IMR-90 (cell line): ENCODE data around the gene POMT1. TPM values are rescaled to one million over a fixed set of nuclear protein-coding genes. Genes with fewer than 3 reads are reported as not detected.

Experiments used
- ATAC-seq: fragments of 200-7000 bp; cut with Tn5 transposase; 2 replicates; pipeline ENCODE4 v1.9.1; 2020; ENCODE audit warnings: low read depth, mild to moderate bottlenecking, moderate library complexity
- BruUV-seq: library from RNA; stranded (reverse); fragments of 400-500 nt; replicated peaks from 2 replicates; lab custom pipeline; 2021; lab: Mats Ljungman, UMichigan
- CTCF ChIA-PET: fragments of 300-600 bp; formaldehyde crosslinking; extraction: SDS; loops from one replicate; lab custom pipeline; 2021; ENCODE audit warnings: antibody characterized with exemption; lab: Yijun Ruan, JAX
- POLR2A ChIA-PET: fragments of 300-600 bp; sonication (Branson Sonifier 250); formaldehyde crosslinking; loops from one replicate; lab custom pipeline; 2022; ENCODE audit warnings: antibody characterized with exemption; ENCODE audit not compliant: unreplicated experiment; lab: Charles Lee
- DNase-seq: peaks from one replicate; pipeline ENCODE4 v3.0.0; 2013
- H2AFZ ChIP-seq: replicated peaks from 2 replicates; pipeline ENCODE3; 2013; ENCODE audit warnings: low read length, mild to moderate bottlenecking; ENCODE audit not compliant: poor library complexity
- H2AK5ac ChIP-seq: 2 replicates; pipeline ENCODE4 v1.6.1; 2013; ENCODE audit warnings: low read depth, low read length, inconsistent platforms
- H2AK9ac ChIP-seq: replicated peaks from 2 replicates; pipeline ENCODE3; 2013; ENCODE audit warnings: mild to moderate bottlenecking, low read depth, low read length, moderate library complexity; ENCODE audit not compliant: poor library complexity
- H2BK120ac ChIP-seq: 2 replicates; pipeline ENCODE4 v1.6.1; 2013; ENCODE audit warnings: low read depth, low read length, inconsistent platforms
- H2BK15ac ChIP-seq: 3 replicates; pipeline ENCODE4 v1.6.1; 2013; ENCODE audit warnings: low read depth, low read length, inconsistent platforms
- H2BK20ac ChIP-seq: 2 replicates; pipeline ENCODE4 v1.6.1; 2013; ENCODE audit warnings: low read depth, mild to moderate bottlenecking, inconsistent platforms, low read length, moderate library complexity
- H2BK5ac ChIP-seq: 2 replicates; pipeline ENCODE4 v1.6.1; 2013; ENCODE audit warnings: mild to moderate bottlenecking, low read depth, low read length, inconsistent platforms; ENCODE audit not compliant: poor library complexity, severe bottlenecking
- H3K14ac ChIP-seq: replicated peaks from 2 replicates; pipeline ENCODE4 v1.6.1; 2013; ENCODE audit warnings: low read depth, low read length, inconsistent platforms
- H3K18ac ChIP-seq: 2 replicates; pipeline ENCODE4 v1.6.1; 2013; ENCODE audit warnings: low read depth, low read length, control low read depth
- H3K23ac ChIP-seq: 2 replicates; pipeline ENCODE4 v1.6.1; 2013; ENCODE audit warnings: low read depth, low read length, inconsistent platforms
- H3K27ac ChIP-seq: 2 replicates; pipeline ENCODE4 v1.5.1; 2013; ENCODE audit warnings: mild to moderate bottlenecking, control low read depth, low read length; ENCODE audit not compliant: insufficient read depth
- H3K27me3 ChIP-seq: 2 replicates; pipeline ENCODE4 v1.6.1; 2013; ENCODE audit warnings: low read length; ENCODE audit not compliant: control insufficient read depth, insufficient read depth
- H3K36me3 ChIP-seq: 2 replicates; pipeline ENCODE4 v1.6.1; 2013; ENCODE audit warnings: low read length, mixed read lengths; ENCODE audit not compliant: control insufficient read depth, insufficient read depth
- H3K4ac ChIP-seq: 2 replicates; pipeline ENCODE4 v1.6.1; 2013; ENCODE audit warnings: low read depth, low read length, inconsistent platforms
- H3K4me1 ChIP-seq: 2 replicates; pipeline ENCODE4 v1.6.1; 2013; ENCODE audit warnings: low read length, mixed read lengths; ENCODE audit not compliant: control insufficient read depth, insufficient read depth
- H3K4me2 ChIP-seq: 2 replicates; pipeline ENCODE4 v1.6.1; 2013; ENCODE audit warnings: low read depth, mild to moderate bottlenecking, control low read depth, low read length, moderate library complexity
- H3K4me3 ChIP-seq: 2 replicates; pipeline ENCODE4 v1.5.1; 2013; ENCODE audit warnings: low read depth, mild to moderate bottlenecking, control low read depth, low read length, moderate library complexity; ENCODE audit not compliant: insufficient read depth
- H3K56ac ChIP-seq: 2 replicates; pipeline ENCODE4 v1.6.1; 2013; ENCODE audit warnings: low read length, inconsistent platforms; ENCODE audit not compliant: insufficient read depth; ENCODE audit errors: extremely low read depth
- H3K79me1 ChIP-seq, 2 experiments: 2 replicates each; pipeline ENCODE4 v1.6.1; 2013; ENCODE audit warnings: low read length in 2 of 2, inconsistent platforms in 1 of 2, low read depth in 1 of 2
- H3K9ac ChIP-seq: 2 replicates; pipeline ENCODE4 v1.6.1; 2013; ENCODE audit warnings: low read depth, low read length, control low read depth
- H3K9me1 ChIP-seq: 2 replicates; pipeline ENCODE4 v1.6.1; 2013; ENCODE audit warnings: low read length, inconsistent platforms; ENCODE audit not compliant: insufficient read depth
- H3K9me3 ChIP-seq: 2 replicates; pipeline ENCODE4 v1.6.1; 2013; ENCODE audit warnings: low read length; ENCODE audit not compliant: control insufficient read depth, insufficient read depth
- H4K20me1 ChIP-seq: 2 replicates; pipeline ENCODE4 v1.6.1; 2013; ENCODE audit warnings: low read length, inconsistent platforms; ENCODE audit not compliant: insufficient read depth
- H4K5ac ChIP-seq: 2 replicates; pipeline ENCODE4 v1.6.1; 2013; ENCODE audit warnings: mild to moderate bottlenecking, low read depth, low read length, control low read depth
- H4K8ac ChIP-seq, 2 experiments: 2 replicates each; pipeline ENCODE4 v1.6.1; 2013; ENCODE audit warnings: low read depth in 2 of 2, low read length in 2 of 2, control low read depth in 1 of 2, inconsistent platforms in 1 of 2
- H4K91ac ChIP-seq: 2 replicates; pipeline ENCODE4 v1.6.1; 2013; ENCODE audit warnings: low read depth, low read length, inconsistent platforms; ENCODE audit not compliant: insufficient read depth
- BHLHE40 ChIP-seq: fragments of 150-350 bp; IDR thresholded peaks from 2 replicates; pipeline ENCODE4 v1.6.1; 2016; ENCODE audit warnings: mild to moderate bottlenecking, low read depth, low read length
- CEBPB ChIP-seq: IDR thresholded peaks from 2 replicates; pipeline ENCODE4 v1.6.1; 2012; ENCODE audit warnings: low read depth, low read length, improper control_type of control experiment
- CTCF ChIP-seq: conservative IDR thresholded peaks from 2 replicates; pipeline ENCODE4 v1.5.1; 2012; ENCODE audit warnings: mild to moderate bottlenecking, low read depth, low read length, improper control_type of control experiment
- ELK1 ChIP-seq: fragments of 150-350 bp; IDR thresholded peaks from 2 replicates; pipeline ENCODE4 v1.6.1; 2016; ENCODE audit warnings: low read depth, mild to moderate bottlenecking, low read length, moderate library complexity, borderline replicate concordance
- MAFK ChIP-seq: IDR thresholded peaks from 2 replicates; pipeline ENCODE4 v1.6.1; 2012; ENCODE audit warnings: low read depth, low read length, improper control_type of control experiment
- MAZ ChIP-seq: IDR thresholded peaks from 2 replicates; pipeline ENCODE4 v1.6.1; 2012; ENCODE audit warnings: low read depth, mild to moderate bottlenecking, low read length, improper control_type of control experiment, moderate library complexity, borderline replicate concordance
- RAD21 ChIP-seq: IDR thresholded peaks from 2 replicates; pipeline ENCODE4 v1.6.1; 2012; ENCODE audit warnings: low read length, improper control_type of control experiment
- RFX5 ChIP-seq: IDR thresholded peaks from 2 replicates; pipeline ENCODE4 v1.8.0; 2012; ENCODE audit warnings: low read depth, mild to moderate bottlenecking, low read length, moderate library complexity
- WGBS, 2 experiments: methylation state at CpG; one replicate each; pipeline versions ENCODE4 v1.1.5 to v1.1.7; 2013; ENCODE audit warnings: missing lambda C conversion rate in 2 of 2; ENCODE audit not compliant: insufficient read length in 1 of 2; ENCODE audit errors: extremely low coverage in 2 of 2; 5-methylcytosine and 5-hydroxymethylcytosine counted together
- dilution Hi-C: fragments of 300-500 bp; cut with HindIII; formaldehyde crosslinking; loops from one replicate; pipeline ENCODE4 v1.14.3; 2018; ENCODE audit warnings: low sequenced_read_pairs; ENCODE audit not compliant: unreplicated experiment
- in situ Hi-C: fragments of 300-500 bp; cut with MboI; formaldehyde crosslinking; loops from 3 replicates; pipeline ENCODE4 v1.14.3; 2019; ENCODE audit warnings: low sequenced_read_pairs, inconsistent platforms, mixed read lengths
- intact Hi-C: fragments of 100-400 bp; cut with micrococcal nuclease; formaldehyde crosslinking; loops from 2 replicates; pipeline ENCODE4 v1.10.0; 2022
- polyA plus RNA-seq, 3 experiments: library from polyadenylated mRNA; depleted of rRNA; stranded (reverse); fragments of >200 nt; gene quantifications; 2 replicates each; pipeline ENCODE4 v1.2.3, GENCODE V29; 2012; ENCODE audit warnings: low replicate concordance in 1 of 3
- total RNA-seq: library from RNA; depleted of rRNA; stranded (reverse); fragments of >200 nt; gene quantifications from 2 replicates; pipeline ENCODE4 v1.2.3, GENCODE V29; 2012

The POMT1 gene
- total and polyA plus RNA-seq, 2 of the 4 experiments (the other 2 are of a cell fraction): 24.2 to 36.5 TPM

- WGBS, 2 experiments: no CpG with 5 or more reads among the region's 1 CpG
- H2BK15ac ChIP-seq: no peak overlapping the region
- no peak overlapping the region for H3K4me3 ChIP-seq
- dilution Hi-C loops (no loop called here), intact Hi-C loops (no loop called here), in situ Hi-C loops (no loop called here)
- TF ChIP-seq CTCF: no peak
- TF ChIP-seq CEBPB: no peak
- no peak for TF ChIP-seq MAFK
- TF ChIP-seq RAD21: no peak
- no peak for TF ChIP-seq ELK1
- no peak for TF ChIP-seq BHLHE40
- no peak for TF ChIP-seq RFX5
- no peak for TF ChIP-seq MAZ
- H3K79me1 ChIP-seq: peaks cover 34 to 63% of the 10 kb centered on the region in 2 experiments
- DNase-seq (no peak), ATAC-seq (no peak)
- H3K4me1 ChIP-seq: no peaks in the 10 kb centered on the region
- H2AK5ac ChIP-seq: no peak overlapping the region
- peaks cover 54% of the 10 kb centered on the region for H4K20me1 ChIP-seq
- H3K4me2 ChIP-seq: no peak overlapping the region
- H2AK9ac ChIP-seq: no peak overlapping the region
- H3K27me3 ChIP-seq: no peaks in the 10 kb centered on the region
- H3K9me3 ChIP-seq: no peaks in the 10 kb centered on the region
- no peak overlapping the region for H3K27ac ChIP-seq
- H3K14ac ChIP-seq: no peak overlapping the region
- no peak overlapping the region for H4K5ac ChIP-seq
- no peak overlapping the region for H2BK120ac ChIP-seq
- no TSS peak for BruUV-seq
- no peak overlapping the region for H3K9ac ChIP-seq
- no peak overlapping the region for H3K23ac ChIP-seq
- no peak overlapping the region for H2BK20ac ChIP-seq
- CTCF ChIA-PET: interaction anchor here (0.6 kb wide), 1 partner anchor 68 kb away, joined by 6 read pairs; no protein-coding TSS in a partner anchor
- POLR2A ChIA-PET: no interaction called here
- H2BK5ac ChIP-seq: no peak overlapping the region
- H3K9me1 ChIP-seq: no peaks in the 10 kb centered on the region
- H2AFZ ChIP-seq: no peak overlapping the region
- no peak overlapping the region for H4K8ac ChIP-seq
- peaks cover 92% of the 10 kb centered on the region for H3K36me3 ChIP-seq
- H4K91ac ChIP-seq: no peak overlapping the region
- H3K18ac ChIP-seq: no peak overlapping the region
- H3K4ac ChIP-seq: no peak overlapping the region
- no peak overlapping the region for H3K56ac ChIP-seq
Observed at GRCh38 chr9:131480258-131480657, 22.5 kb upstream of the POMT1 start.
